PC-9 (cell line): ENCODE results near the gene KLHDC4. TPM values are rescaled to one million over a fixed set of nuclear protein-coding genes. Genes with fewer than 3 reads are reported as not detected.

Experiments
- BruUV-seq: library from RNA; stranded (reverse); fragments of 400-500 nt; replicated peaks from 2 replicates; lab custom pipeline; 2021; lab: Mats Ljungman, UMichigan
- CTCF ChIA-PET: fragments of 300-600 bp; sonication (Branson Sonifier 250); formaldehyde crosslinking; loops from one replicate; lab custom pipeline; 2022; ENCODE audit warnings: antibody characterized with exemption; lab: Charles Lee
- POLR2A ChIA-PET: fragments of 300-600 bp; sonication (Branson Sonifier 250); formaldehyde crosslinking; loops from one replicate; lab custom pipeline; 2022; ENCODE audit warnings: antibody characterized with exemption; ENCODE audit not compliant: unreplicated experiment; lab: Charles Lee
- DNase-seq, 2 experiments: peaks; one replicate each; pipeline versions ENCODE4 v3.0.0 to v3.0.0-alpha.2; 2015 to 2022; ENCODE audit warnings: mixed read lengths in 1 of 2
- H2AFZ ChIP-seq: fragments of 200-600 bp; sonication (generic); 2 replicates; pipeline ENCODE4 v1.8.1; 2017; ENCODE audit warnings: antibody characterized with exemption
- H3F3A ChIP-seq: fragments of 200-600 bp; sonication (generic); 2 replicates; pipeline ENCODE4 v1.8.1; 2017; ENCODE audit warnings: antibody characterized with exemption, mild to moderate bottlenecking, low read depth; ENCODE audit not compliant: insufficient read depth
- H3K27ac ChIP-seq: fragments of 200-600 bp; sonication (generic); 2 replicates; pipeline ENCODE4 v1.6.1; 2016; ENCODE audit warnings: mixed run types
- H3K27me3 ChIP-seq: fragments of 200-600 bp; sonication (generic); 2 replicates; pipeline ENCODE4 v1.6.1; 2016; ENCODE audit warnings: low read depth, mixed run types; ENCODE audit not compliant: insufficient read depth
- H3K36me3 ChIP-seq: fragments of 200-600 bp; sonication (generic); 2 replicates; pipeline ENCODE4 v1.6.1; 2016; ENCODE audit warnings: low read depth, mixed run types
- H3K4me1 ChIP-seq: fragments of 200-600 bp; sonication (generic); replicated peaks from 2 replicates; pipeline ENCODE4 v1.6.1; 2016; ENCODE audit warnings: mixed run types; ENCODE audit not compliant: insufficient read depth
- H3K4me2 ChIP-seq: fragments of 200-600 bp; sonication (generic); 2 replicates; pipeline ENCODE4 v1.6.1; 2017; ENCODE audit warnings: mixed run types
- H3K4me3 ChIP-seq: fragments of 200-600 bp; sonication (generic); 2 replicates; pipeline ENCODE4 v1.6.1; 2016; ENCODE audit warnings: mixed run types
- H3K79me2 ChIP-seq: fragments of 200-600 bp; sonication (generic); 2 replicates; pipeline ENCODE4 v1.6.1; 2017; ENCODE audit warnings: low read depth, mixed run types
- H3K9me2 ChIP-seq: fragments of 200-600 bp; sonication (generic); 2 replicates; pipeline ENCODE4 v1.8.1; 2017; ENCODE audit warnings: mild to moderate bottlenecking; ENCODE audit not compliant: insufficient read depth
- H3K9me3 ChIP-seq: fragments of 200-600 bp; sonication (generic); 2 replicates; pipeline ENCODE4 v1.8.1; 2016; ENCODE audit warnings: low read depth; ENCODE audit not compliant: insufficient read depth
- H4K20me1 ChIP-seq: fragments of 200-600 bp; sonication (generic); 2 replicates; pipeline ENCODE4 v1.8.1; 2017; ENCODE audit not compliant: insufficient read depth
- CTCF ChIP-seq: fragments of 200-600 bp; sonication (generic); conservative IDR thresholded peaks from 2 replicates; pipeline ENCODE4 v1.6.1; 2017; ENCODE audit warnings: mixed run types, antibody characterized with exemption, mild to moderate bottlenecking, moderate library complexity
- EZH2 ChIP-seq: fragments of 200-600 bp; sonication (generic); IDR thresholded peaks from 2 replicates; pipeline ENCODE4 v1.8.0; 2017; ENCODE audit warnings: antibody characterized with exemption, low read depth
- intact Hi-C: fragments of 100-400 bp; cut with micrococcal nuclease; formaldehyde crosslinking; loops from one replicate; pipeline ENCODE4 v1.10.0; 2022; ENCODE audit not compliant: unreplicated experiment
- total RNA-seq: library from RNA; stranded (reverse); gene quantifications from 2 replicates; pipeline ENCODE4 v1.2.3, GENCODE V29; 2021

The KLHDC4 gene
- total RNA-seq, 1 experiment from 2014 or later: 66.5 TPM

- H3K36me3 ChIP-seq: peaks cover 2% of the 10 kb centered on the region; the same call in 1 of the 2 replicates
- H3K4me2 ChIP-seq: no peak overlapping the region
- ChIA-PET CTCF (no interaction called here), POLR2A (no interaction called here)
- no peaks in the 10 kb centered on the region for H3K4me1 ChIP-seq
- peaks cover 9% of the 10 kb centered on the region; the same call in 1 of the 2 replicates for H4K20me1 ChIP-seq
- H3K27ac ChIP-seq: no peak overlapping the region
- DNase-seq: no peak
- H3K9me3 ChIP-seq: no peaks in the 10 kb centered on the region
- intact Hi-C loops: no loop called here
- TF ChIP-seq CTCF (no peak), EZH2 (no peak)
- H3K27me3 ChIP-seq: no peaks in the 10 kb centered on the region
- H3K9me2 ChIP-seq: no peaks in the 10 kb centered on the region
- no peak overlapping the region for H3K4me3 ChIP-seq
- BruUV-seq: no TSS peak
- no peaks in the 10 kb centered on the region for H3F3A ChIP-seq
- H2AFZ ChIP-seq: no peak overlapping the region
- H3K79me2 ChIP-seq: no peaks in the 10 kb centered on the region
These were observed 50.1 kb downstream of the KLHDC4 start for GRCh38 chr16:87715658-87716057.

- no peaks in the 10 kb centered on the region for H3K9me2 ChIP-seq
- TF ChIP-seq EZH2 (no peak), CTCF (no peak)
- no peaks in the 10 kb centered on the region for H3K9me3 ChIP-seq
- H3F3A ChIP-seq: no peaks in the 10 kb centered on the region
- ChIA-PET POLR2A (no interaction called here), CTCF (no interaction called here)
- H2AFZ ChIP-seq: no peak overlapping the region
- H3K4me3 ChIP-seq: no peak overlapping the region
- H3K27ac ChIP-seq: no peak overlapping the region
- no peak overlapping the region for H3K4me2 ChIP-seq
- intact Hi-C loops: no loop called here
- DNase-seq: no peak
- peaks cover 12% of the 10 kb centered on the region for H4K20me1 ChIP-seq
- H3K4me1 ChIP-seq: no peaks in the 10 kb centered on the region
- H3K36me3 ChIP-seq: no peaks in the 10 kb centered on the region; the same call in 1 of the 2 replicates
- BruUV-seq: no TSS peak
- H3K79me2 ChIP-seq: no peaks in the 10 kb centered on the region
- H3K27me3 ChIP-seq: no peaks in the 10 kb centered on the region
These were observed 50.6 kb downstream of the KLHDC4 start for GRCh38 chr16:87715231-87715630.

- H3F3A ChIP-seq: no peaks in the 10 kb centered on the region
- H3K9me3 ChIP-seq: no peaks in the 10 kb centered on the region
- no peaks in the 10 kb centered on the region for H3K79me2 ChIP-seq
- BruUV-seq: no TSS peak
- H3K4me3 ChIP-seq: no peak overlapping the region
- no peaks in the 10 kb centered on the region for H3K4me1 ChIP-seq
- peaks cover 8% of the 10 kb centered on the region for H4K20me1 ChIP-seq
- intact Hi-C loops: no loop called here
- POLR2A ChIA-PET: no interaction called here
- no peak overlapping the region for H3K27ac ChIP-seq
- no peak overlapping the region for H2AFZ ChIP-seq
- H3K4me2 ChIP-seq: no peak overlapping the region
- CTCF ChIA-PET: no interaction called here
- H3K36me3 ChIP-seq: no peaks in the 10 kb centered on the region; the same call in 1 of the 2 replicates
- no peaks in the 10 kb centered on the region for H3K9me2 ChIP-seq
- TF ChIP-seq EZH2: no peak
- TF ChIP-seq CTCF: no peak
- no peak for DNase-seq
- H3K27me3 ChIP-seq: no peaks in the 10 kb centered on the region
These were observed 52.1 kb downstream of the KLHDC4 start for GRCh38 chr16:87713451-87714229.
